GM18951 (cell line): ENCODE results near the gene TFEB.

Source experiments
- POLR2A ChIP-seq: IDR thresholded peaks from 4 replicates; pipeline ENCODE4 v1.6.1; 2011; ENCODE audit warnings: mild to moderate bottlenecking; ENCODE audit not compliant: insufficient read length, insufficient read depth; ENCODE audit errors: extremely low read depth
- in situ Hi-C: fragments of 300-500 bp; cut with MboI; formaldehyde crosslinking; loops from one replicate; pipeline ENCODE4 v1.12.0; 2022; ENCODE audit warnings: low sequenced_read_pairs, mixed read lengths, inconsistent platforms; ENCODE audit not compliant: unreplicated experiment

TFEB gene

DNA sequence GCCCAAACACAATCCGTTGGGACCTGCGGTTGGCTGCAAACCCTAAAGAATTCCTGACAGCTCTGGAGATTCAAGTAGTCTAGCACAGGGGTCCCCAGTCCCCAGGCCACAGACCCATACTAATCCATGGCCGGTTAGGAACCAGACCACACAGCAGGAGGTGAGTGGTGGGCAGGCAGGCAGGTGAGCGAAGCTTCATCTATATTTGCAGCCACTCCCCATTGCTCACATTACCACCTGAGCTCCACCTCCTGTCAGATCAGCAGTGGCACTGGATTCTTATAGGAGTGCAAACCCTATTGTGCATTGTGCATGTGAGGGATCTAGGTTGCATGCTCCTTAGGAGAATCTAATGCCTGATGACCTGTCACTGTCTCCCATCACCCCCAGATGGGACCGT, 16.6 kb downstream of the TFEB start:
- no peak for TF ChIP-seq POLR2A
- in situ Hi-C loops, result no loop called here

GRCh38 chr6:41717392-41717736, 18.0 kb downstream of the TFEB start:
- no peak for TF ChIP-seq POLR2A
- in situ Hi-C loops, result no loop called here

- in situ Hi-C loops, result no loop called here
- TF ChIP-seq POLR2A, result peak; percentile 16
These were observed 18.7 kb downstream of the TFEB start for GRCh38 chr6:41716516-41717391.

DNA sequence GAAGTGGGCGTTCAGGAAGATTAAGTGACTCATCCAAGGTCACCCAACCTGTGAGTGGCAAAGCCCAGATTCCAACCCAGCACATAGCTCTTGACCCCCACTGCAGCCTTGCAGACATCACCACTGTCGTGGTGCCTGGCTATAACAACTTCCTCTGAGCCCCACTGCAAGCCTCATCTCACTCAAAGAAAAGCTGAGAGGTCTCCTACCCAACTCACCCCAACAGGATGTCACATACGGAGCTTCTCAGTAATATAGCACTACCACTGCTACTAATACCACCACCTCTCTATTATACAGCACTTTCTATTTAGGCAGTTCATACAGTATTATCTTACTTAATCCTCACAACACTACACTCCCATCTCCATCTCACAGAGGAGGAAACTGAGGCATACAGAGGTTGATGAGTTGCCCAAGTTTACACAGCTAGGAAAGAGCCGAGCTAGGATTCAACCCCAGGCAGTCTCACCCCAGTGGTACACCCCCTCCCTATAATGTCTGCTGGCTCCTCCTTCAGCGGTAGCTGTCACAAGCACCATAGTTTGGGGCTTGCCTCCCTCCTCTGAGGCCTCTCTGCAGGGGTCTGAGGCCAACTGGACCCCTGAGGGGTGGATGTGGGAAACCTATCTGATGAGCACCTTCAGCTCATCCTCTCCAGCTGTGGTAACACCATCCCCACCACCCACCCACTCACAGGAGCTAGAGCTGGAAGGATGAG, 19.5 kb downstream of the TFEB start:
- TF ChIP-seq POLR2A, result no peak
- in situ Hi-C loops, result no loop called here

GRCh38 chr6:41714556-41715273, 20.7 kb downstream of the TFEB start:
- no peak for TF ChIP-seq POLR2A
- in situ Hi-C loops, result no loop called here

DNA sequence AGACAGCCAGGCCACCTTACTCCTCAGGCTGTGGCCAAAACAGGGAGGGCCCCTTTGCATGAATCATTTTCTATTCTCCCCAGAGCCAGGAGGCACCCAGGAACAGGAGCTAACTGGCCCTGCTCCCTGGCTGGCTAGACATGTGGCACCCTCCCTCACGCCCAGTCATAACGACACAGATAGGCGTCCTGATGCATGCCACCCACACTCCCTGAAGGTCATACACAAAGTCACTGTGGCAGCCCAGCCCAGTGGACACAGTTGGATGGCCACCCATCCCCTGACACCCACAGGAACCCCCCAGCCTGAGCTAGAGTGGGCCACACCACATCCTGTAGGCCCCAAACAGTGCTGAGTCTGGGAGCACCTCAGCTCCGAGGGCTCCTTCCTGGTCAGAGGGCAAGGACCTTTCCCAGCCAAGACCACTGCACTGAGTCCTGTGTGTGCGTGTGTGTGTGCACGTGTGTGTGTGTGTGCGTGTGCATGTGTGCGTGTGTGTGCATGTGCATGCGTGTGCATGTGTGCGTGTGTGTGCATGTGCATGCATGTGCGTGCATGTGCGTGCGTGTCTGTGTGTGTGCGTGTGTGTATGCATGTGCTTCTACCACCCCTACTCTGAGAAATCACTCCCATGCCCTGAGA, 21.6 kb downstream of the TFEB start:
- peak; percentile 24 for TF ChIP-seq POLR2A
- in situ Hi-C loops, result no loop called here

GRCh38 chr6:41713159-41713649, 22.2 kb downstream of the TFEB start:
- in situ Hi-C loops, result no loop called here
- no peak for TF ChIP-seq POLR2A

DNA sequence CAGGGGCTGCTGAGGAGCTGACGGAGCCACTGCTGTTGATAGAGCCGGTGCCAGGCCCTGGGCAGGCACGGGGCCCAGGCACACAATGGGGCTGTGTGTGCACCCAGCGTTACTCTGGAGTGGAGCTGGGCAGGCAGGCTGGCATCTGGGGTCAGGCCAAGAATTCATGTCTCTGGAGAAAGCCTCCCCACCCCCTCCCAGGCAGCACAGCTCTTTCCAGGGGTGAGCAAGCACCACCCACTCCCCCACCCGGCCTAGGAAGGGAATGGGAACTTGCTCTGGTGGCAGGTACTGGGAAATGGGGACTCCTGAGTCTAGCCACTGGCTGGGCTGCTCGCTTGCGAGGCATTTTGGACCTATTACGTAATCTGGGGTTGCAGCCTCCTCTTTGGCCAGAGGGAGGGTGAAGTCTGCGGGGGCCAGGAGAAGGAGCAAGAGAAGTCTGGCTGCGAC, 22.7 kb downstream of the TFEB start:
- no peak for TF ChIP-seq POLR2A
- in situ Hi-C loops, result no loop called here

DNA sequence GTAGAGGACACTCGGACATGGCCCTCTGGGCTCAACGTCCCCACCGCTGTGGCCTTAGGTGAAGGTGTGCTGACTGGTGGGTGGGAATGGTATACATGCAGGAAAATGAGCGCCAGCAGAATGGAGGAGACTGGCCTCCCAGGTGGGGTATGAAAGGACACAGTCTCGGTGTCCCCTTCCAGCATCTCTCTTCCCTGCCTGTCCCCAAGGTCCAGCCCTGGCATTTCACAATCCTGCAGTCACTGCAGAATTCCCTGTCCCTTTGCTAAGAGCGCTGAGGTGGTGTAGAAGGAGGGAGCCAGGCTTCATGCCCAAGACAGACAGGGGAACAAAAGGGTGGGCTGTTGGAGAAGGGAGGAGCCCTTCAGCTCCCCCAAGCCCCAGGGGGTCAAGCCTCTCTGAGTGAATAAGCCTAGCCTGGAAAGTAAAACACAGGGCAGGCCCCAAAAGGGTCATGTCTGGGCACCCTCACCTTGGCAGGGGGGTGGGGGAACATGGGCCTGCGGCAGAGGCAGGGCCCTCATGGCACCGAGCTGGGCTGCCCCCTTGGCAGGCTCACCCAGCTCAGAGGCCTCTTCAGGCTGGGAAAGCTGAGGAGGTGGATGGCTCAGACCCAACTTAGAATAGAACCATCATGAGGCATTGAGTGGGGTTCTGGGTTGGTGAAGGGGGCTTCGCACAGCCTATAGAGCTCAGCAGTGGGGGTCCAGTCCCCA, 23.9 kb downstream of the TFEB start:
- TF ChIP-seq POLR2A, result no peak
- in situ Hi-C loops, result no loop called here

DNA sequence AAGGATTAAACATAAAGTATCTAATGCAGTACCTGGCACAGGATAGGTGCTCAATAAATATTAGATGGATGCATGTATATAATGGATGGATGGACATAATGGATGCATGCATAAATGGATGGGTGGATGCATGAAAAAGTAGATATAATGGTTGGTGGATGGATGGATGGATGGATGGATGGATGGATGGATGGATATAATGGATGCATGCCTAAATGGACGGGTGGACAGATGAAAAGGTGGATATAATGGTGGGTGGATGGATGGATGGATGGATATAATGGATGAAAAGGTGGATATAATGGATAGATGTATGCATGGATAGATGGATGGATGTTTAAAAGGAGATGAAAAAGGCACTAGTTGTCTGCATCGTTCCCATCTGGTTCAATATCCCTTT, 26.0 kb downstream of the TFEB start:
- in situ Hi-C loops, result no loop called here
- TF ChIP-seq POLR2A, result no peak

GRCh38 chr6:41708856-41709255, 26.6 kb downstream of the TFEB start:
- no peak for TF ChIP-seq POLR2A
- in situ Hi-C loops, result no loop called here

DNA sequence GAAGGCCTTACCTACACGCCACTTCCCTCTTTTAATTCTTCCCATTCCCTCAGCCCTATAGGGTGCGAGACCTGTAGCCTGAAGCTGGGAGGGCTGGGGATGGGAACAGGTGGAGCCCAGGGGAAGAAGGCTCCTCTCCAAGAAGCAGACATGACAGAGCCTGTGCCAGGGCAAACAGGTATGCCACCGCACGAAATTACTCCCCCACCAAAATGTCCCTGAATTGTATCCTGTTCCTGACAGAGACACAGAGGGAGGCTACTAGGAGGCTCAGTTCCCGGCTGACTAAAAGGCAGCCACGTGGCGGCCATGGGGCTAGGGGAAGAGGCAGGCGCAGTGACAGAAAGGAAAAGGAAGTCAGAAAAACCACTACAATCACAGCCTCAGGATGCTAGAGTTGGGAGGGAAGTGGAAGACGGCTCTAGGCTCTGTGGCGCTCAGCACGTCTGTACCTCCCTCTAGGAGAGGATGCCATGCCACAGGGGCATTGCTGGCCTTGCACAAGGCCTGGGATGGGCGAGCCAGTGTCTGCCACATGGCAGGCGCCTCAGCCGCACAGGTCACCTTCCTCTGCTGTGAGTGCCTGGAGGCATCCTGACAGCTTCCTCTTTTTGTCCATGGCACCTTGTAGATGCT, 27.7 kb downstream of the TFEB start:
- in situ Hi-C loops, result no loop called here
- peak; percentile 40 for TF ChIP-seq POLR2A
